HT-29 (cell line): ENCODE measurements around the gene AAMP. TPM values are rescaled to one million over a fixed set of nuclear protein-coding genes. Genes with fewer than 3 reads are reported as not detected.
A peak's percentile ranks its signal among the peaks of the same experiment; 100 is the strongest.

ENCODE experiments used
- DNase-seq: peaks from one replicate; pipeline ENCODE4 v3.0.0-alpha.2; 2015; ENCODE audit warnings: low spot score
- total RNA-seq: library from RNA; depleted of rRNA; stranded (reverse); fragments of >200 nt; shearing (Covaris generic); gene quantifications from 2 replicates; pipeline ENCODE4 v1.2.3, GENCODE V29; 2014; rRNA removed

The AAMP gene
- total RNA-seq, 1 experiment from 2014 or later, result 266 TPM

DNA sequence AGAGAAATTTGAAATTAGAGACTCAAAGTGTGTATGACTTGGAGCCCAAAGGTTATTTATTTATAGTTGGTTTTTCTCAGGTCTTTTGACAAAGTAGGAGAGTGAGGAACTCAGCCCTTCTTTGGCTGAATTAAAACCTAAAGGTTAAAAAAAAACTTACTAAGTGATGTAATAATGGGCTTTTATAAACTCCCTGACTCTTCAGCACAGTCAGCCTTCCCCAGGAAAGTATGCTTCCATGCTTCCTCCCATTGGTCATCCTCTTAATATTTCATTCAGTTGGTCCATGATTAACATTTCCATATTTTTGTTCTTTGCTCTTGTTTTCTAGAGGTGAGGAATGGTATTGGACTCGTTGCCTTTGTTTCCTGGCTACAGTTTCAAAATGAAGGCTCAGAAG is 45.8 kb downstream of the AAMP start:
- DNase-seq, result no peak

DNA sequence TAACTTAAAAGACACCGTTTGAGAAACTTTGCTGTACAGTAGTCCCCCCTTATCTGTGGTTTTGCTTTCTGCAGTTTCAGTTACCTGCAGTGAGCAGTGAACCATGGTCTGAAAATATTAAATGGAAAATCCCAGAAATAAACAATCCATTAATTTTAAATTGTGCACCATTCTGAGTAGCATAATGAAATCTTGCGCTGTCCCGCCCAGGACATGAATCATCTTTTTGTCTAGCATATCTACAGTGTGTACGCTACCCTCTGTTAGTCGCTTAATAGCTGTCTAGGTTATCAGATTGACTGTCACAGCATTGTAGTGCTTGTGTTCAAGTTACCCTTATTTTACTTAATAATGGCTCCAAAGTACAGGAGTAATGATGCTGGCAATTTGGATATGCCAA is 46.9 kb downstream of the AAMP start:
- no peak for DNase-seq

DNA sequence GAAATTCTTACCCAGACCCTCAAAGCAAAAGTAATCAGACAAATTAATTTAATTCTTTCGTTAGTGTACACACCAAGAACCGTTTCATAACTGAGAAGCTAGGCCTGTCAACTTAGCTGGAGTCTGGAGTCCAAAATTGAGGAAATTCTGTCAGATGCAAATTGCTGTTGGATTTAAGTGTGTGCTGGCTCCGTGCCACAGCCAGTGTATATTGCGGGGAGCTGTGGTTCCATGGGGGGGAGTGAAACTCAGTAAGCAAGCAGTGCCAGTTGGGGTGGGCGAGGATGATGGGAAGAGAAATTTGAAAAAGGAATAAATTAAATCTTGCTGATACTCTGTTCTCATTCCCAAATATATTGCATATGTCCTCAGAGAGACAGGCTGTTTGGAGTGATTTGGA is 48.9 kb downstream of the AAMP start:
- no peak for DNase-seq

DNA sequence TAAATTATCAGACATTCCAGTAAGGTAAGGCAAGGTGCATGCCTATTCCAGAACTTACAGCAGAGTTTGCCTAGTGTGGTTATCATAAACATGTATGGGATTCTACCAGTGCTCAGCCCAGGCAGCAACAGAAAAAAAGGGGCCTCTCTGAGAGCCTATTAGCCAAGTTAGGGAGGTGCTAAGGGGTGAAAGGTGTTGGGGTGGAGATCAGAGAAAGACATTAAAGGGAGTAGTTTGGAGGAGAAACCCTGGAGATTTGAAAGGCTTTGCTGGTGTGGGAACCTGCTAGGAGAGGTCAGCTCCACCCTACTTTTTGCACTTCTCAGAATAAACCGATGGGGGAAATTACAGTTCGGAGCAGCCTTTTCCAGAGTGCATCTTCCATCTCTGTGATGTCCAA is 50.0 kb downstream of the AAMP start:
- DNase-seq, result peak; percentile 29

DNA sequence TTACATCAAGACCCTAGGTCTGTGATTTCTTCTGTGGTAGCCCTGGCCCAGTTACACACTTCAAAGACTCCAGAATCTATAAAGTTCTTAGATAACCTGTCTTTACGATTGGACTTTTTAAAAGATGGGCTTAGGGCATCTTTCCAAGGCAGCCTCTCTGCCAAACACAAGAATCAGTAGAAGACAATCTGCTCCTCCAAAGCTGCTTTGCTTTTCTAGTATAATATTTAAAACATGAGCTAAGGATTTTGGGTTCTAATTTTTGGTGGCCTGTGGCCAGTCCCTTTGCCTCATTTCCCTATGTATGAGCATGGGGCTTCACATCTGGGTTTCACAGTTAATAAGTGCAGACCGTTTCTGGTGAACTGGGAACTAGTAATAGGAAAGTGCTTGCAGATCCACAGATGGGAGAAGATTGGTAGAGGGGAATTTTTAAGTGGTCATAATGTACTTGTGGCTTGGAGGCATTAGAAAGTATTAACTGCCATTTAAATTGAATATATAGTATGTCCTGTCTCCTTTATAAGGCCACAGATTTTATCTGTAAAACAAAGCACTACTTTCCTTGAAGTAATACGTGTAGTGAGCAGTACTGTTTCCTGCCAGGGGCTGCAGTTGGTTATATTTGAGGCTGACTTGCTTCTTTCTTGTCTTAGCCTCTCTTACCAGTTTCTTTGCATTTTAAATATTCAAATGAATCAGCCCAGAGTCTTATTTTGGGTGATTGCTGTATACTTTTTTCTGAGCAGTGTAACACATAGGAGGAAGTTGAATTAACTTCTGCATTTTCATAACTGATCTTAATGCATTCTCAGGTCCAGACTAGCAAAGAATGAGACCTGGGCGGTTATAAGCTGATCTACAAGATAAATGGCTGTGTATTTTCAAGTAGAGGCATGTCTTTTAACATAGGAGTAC is 51.4 kb downstream of the AAMP start:
- peak; percentile 9 for DNase-seq

DNA sequence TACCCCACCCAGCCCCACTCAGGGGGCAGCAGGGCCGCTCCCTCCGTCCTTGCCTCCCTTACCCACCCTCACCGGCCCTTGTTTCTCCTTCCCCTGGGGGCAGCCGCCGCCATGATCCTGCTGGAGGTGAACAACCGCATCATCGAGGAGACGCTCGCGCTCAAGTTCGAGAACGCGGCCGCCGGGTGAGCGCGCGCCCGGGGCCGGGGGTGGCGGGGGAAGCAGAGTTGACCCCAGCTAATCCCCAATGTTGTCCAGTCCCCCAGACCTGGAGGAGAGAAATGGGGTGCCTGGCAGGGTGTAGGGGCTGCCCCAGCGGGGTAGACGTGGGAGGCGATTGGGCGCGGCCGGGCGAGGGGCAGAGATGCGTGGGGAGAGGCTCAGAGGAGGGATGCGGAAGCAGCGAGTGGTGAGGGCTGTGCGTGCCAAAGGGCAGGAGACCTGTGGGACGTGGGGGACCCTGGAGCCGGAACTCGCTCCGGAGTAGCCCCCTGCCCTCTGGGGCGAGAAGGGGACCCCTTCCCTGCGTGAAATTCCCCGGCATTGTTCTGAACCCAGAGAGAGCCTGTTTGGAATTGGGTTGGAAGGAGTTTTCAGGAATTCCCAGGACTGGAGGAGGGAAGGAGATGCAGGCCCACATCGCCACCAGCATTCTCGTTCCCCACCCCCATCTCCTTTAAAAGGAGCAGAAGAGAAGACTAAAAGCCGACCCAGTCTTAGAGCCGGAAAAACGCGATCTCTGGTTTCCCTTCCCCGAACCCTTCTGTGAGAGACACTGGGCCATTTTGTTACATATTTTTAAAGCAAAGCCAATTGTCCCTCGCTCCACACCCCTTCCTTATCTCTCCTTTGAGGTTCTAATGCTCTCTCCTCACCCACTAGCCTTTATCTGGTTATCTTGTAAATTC is 52.3 kb downstream of the AAMP start:
- DNase-seq, result peak; percentile 48

DNA sequence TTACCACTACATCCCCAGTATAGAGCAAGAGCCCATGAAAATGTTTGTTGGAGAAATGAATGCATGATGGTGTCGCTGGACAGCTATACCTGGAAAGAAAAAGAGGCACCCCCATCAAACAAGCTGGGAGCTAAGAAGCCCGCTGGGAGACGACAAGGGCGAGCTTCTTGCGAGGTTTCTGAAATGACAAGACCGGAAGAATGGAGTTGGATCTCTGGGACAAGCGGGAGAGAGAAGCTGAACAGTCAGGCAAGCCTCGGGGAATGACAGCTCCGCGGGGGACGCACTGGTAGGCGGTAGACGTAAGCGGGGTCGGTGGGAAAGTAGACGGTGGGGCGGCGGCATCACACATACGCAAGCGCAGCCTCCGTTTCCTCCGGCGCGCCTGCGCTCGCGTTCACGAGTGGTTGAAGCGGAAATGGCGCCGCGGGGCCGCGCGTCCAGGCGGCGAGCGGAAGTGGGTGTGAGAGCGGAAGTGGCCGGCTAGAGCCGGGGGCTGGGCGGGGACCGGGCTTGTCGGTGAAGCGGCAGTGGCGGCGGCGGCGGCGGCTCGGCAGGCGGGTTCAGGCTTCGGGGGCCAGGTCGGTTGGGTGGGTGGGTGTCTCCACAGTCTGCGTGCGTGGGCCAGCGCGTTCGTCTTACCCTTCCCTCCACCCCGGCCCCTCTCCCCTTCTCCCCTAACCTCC is 53.1 kb downstream of the AAMP start, which contains the start of gene ARPC2:
ARPC2 (plus strand) TSS at position 516 of the 686 bp plus-strand sequence. CDS start 282 bp downstream, outside the sequence.
- peak; percentile 93 for DNase-seq

DNA sequence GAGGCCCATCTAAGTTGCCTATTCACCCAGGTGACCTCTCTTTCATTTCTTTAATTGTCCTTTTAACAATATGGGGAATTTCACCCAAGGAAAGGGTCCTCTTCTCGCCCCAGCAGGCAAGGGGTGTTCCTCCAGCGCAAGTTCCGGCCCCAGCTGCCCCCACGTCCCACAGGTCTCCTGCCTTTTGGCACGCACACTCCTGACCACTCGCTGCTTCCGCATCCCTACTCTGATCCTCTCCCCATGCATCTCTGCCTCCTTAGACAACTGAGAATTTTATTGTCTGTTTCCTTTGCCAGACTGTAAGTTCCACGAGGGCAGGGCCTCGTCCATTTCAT is 53.6 kb downstream of the AAMP start:
- no peak for DNase-seq

Other genes with a start within 250 kb of the AAMP start
- gene RUFY4, start 200.9 kb downstream of the AAMP start, total RNA-seq, result not detected in 2 replicates
- not detected in 2 replicates for gene CXCR2, start 144.1 kb downstream of the AAMP start, total RNA-seq
- not detected in 2 replicates for gene CXCR1, start 103.2 kb downstream of the AAMP start, total RNA-seq
- gene ARPC2, start 52.9 kb downstream of the AAMP start, total RNA-seq, result 220 and 244 TPM in 2 replicates
- 0.05 and 0.56 TPM in 2 replicates for gene GPBAR1, start 9.1 kb downstream of the AAMP start, total RNA-seq
- gene PNKD, start 382 bp upstream of the AAMP start, total RNA-seq, result 73.9 and 77.2 TPM in 2 replicates
- 229 and 311 TPM in 2 replicates for gene TMBIM1, start 22.4 kb upstream of the AAMP start, total RNA-seq
- gene CATIP, start 86.7 kb upstream of the AAMP start, total RNA-seq, result 1.6 TPM in 1 of 2 replicates, not detected in the other
- gene SLC11A1, start 112.1 kb upstream of the AAMP start, total RNA-seq, result 0.33 and 0.86 TPM in 2 replicates
- 132 and 151 TPM in 2 replicates for gene CTDSP1, start 129.7 kb upstream of the AAMP start, total RNA-seq
- 230 and 247 TPM in 2 replicates for gene VIL1, start 149.0 kb upstream of the AAMP start, total RNA-seq